ENCODE data around the gene BTBD1.

The BTBD1 gene

DNA sequence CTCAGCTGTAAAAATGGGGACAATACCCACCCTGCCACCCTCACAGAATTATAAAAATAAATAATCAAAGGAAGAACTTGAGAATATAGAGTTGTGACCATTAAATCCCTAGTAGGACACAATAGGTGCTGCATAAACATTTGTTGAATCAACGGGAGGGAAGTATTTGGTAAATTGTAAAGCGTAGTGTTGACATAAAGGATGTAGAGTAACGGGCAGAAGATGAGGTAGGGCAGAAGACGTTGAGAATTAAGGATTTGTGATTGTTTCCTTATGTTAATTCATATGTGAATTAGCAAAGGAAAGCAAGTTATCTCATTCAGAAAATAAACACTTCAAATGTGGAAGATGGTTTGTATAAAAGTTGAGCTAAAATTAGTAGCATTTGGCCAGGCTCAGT lies 73.9 kb downstream of the BTBD1 start:
- no peak for DNase-seq (ENCODE audit: low read depth)

DNA sequence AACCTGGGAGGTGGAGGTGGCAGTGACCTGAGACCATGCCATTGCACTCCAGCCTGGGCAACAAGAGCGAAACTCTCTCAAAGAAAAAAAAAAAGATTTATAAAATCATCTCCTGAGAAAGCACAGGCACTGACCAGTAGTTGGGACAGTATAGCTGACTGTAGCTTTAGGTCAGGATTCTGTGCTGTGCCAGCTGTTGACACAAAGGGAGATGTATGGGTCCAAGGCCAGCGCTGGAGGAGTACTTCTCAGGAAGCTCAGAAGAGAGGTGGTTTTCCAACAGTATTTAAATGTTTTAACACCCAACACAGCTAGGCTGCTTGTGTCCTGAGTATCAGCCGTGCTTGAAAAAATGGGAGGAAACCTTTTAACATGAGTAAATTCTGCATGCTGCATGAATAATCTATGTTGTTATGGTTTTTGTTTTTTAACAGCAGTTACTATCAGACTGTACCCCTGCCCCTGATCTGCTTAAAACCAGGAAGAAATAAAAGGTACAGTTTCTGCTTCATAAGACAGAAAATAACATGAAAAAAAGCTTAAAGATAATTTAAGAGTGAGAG lies 74.5 kb downstream of the BTBD1 start:
- DNase-seq (ENCODE audit: low read depth), result no peak

DNA sequence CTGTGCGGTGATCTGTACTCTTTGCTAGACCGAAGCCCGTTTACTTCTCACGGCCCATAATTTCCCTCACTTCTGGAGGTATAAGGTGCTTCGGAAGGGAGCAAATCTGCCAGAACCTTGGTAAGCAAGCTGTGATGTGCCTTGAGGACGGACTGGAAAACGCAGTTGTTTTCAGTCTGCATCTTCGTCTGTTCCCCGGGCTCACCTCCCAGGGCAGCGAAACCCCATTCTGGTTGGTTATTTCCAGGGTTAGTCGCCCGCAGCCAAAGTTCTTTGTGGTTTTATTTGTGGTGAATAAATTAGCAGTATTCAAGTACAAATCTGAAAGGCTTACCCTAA lies 80.6 kb downstream of the BTBD1 start:
- DNase-seq (ENCODE audit: low read depth), result no peak

DNA sequence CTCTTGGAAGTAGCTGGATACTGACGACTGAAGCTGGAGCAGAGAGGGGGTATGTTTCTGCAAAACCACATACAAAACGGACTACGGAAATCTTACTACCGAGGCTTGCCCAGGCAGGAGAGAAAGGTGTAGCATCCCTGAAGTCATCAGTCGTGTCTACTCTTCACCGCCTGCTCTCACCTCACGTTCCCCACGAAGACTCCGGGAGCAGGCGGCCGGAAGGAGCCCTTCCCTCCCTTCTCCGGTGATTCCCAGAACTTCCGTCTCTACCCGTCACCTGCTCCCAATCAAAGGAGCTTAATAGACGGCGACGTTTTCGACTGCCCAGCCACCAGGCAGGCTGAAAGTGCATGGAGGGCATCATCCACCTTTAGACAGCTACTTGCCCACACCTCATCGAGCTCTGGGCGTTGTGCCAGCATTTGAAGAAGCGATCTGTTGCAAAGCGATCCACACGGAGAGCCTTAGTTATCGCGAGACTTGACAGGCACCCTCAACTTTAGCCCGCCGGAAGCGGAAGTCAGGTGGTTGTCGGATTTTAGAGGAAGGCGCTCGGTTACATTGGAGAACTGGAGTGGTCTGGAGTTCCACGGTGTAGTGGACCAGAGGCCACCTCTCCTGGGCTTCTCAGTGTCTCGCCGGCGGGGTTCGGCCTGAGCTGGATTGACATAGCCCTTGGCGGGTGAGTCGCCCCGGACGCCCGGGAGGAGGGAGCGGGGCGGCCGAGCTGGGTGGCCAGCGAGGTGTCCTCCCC lies 81.2 kb downstream of the BTBD1 start, which contains the start of gene RAMAC:
Gene RAMAC (plus strand): TSS at position 523 of the 754 bp plus-strand sequence. CDS start 2,809 bp downstream, outside the sequence.
- peak; percentile 95 for DNase-seq (ENCODE audit: low read depth)

DNA sequence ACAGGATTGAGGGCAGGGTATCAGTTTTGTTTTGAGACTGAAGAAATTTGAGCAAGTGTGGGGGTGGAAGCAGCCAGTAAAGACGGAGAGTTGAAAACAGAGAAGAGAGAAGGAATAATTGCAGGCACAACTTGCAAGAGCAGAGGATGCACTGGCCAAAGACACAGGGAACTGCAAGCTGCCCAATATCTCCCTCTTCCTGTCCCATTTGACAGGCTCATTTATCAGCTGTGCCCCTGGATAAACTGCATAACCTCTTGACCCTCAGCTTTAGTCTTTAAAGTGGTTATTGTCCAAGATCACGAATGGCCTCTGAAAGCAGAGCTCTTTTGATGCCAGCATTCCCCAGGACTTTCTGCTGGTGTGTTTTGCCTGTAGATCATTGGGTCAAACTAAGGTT lies 86.1 kb downstream of the BTBD1 start:
- no peak for DNase-seq (ENCODE audit: low read depth)

DNA sequence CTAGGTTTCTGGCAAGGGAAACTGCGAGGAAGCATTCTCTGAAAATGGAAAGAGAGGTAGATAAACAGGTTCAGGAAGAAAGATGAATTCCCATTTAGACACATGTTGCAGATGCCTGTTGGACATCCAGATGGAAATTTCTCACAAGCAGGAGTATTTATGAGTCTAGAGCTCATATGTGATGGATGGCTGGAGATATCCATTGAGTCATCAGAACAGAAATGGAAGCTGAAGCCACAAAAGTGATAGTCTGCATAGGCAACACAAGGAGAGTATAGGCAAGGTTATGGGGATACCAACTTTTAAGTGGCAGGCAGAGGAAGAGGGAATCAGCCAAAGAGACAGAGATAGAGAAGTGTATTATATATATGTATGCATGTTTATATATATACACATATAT lies 87.3 kb downstream of the BTBD1 start:
- no peak for DNase-seq (ENCODE audit: low read depth)

DNA sequence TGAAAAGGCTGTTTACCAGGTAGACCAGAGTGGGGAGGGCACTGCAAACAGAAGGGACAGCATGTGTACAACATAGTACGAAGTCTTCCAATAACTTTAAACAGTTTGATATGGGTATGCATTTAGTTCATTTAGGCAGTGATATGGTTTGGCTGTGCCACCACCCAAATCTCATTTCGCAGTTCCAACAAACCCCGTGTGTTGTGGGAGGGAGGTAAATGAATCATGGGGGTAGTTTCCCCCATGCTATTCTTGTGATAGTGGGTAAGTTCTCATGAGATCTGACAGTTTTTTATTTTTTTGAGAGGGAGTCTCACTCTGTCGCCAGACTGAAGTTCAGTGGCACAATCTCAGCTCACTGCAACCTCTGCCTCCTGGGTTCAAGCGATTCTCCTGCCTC lies 88.6 kb downstream of the BTBD1 start:
- no peak for DNase-seq (ENCODE audit: low read depth)

DNA sequence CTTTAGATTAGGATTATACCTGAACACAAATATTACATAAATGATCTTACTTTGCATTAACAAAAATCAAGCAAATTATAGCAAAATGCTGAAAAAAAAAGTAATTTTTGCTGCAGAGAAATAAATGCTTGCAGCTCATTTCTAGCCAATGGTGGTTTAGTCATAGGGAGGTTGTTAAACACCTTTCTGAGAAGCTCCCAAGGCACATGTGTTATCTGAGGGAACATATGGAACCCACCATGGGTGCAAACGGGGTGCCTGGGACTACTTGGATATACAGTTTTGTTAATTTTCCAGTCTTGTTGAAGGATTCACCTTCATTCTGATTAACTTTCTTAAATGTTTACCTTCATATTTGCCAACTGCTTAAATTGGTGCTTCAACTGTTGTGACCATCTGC lies 90.0 kb downstream of the BTBD1 start:
- no peak for DNase-seq (ENCODE audit: low read depth)

DNA sequence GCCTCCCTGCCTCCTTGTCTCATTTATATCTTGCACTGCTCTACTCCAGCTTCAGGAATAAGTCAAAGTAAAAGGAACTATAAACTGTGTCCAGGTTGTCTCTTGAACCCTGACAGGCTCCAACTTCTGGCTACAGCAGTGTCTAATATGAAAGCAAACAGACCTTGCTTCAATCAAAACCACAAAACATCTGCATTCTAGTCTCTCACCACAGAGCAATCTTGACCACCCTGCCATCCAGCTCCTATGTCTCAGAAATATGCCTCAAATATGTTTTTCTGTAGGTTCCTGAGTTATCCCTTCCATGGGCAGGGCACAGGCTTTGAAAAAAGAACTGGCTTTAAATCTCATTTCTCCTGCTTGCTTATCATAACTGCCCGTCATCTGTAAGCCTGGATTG lies 94.1 kb downstream of the BTBD1 start:
- no peak for DNase-seq (ENCODE audit: low read depth)

DNA sequence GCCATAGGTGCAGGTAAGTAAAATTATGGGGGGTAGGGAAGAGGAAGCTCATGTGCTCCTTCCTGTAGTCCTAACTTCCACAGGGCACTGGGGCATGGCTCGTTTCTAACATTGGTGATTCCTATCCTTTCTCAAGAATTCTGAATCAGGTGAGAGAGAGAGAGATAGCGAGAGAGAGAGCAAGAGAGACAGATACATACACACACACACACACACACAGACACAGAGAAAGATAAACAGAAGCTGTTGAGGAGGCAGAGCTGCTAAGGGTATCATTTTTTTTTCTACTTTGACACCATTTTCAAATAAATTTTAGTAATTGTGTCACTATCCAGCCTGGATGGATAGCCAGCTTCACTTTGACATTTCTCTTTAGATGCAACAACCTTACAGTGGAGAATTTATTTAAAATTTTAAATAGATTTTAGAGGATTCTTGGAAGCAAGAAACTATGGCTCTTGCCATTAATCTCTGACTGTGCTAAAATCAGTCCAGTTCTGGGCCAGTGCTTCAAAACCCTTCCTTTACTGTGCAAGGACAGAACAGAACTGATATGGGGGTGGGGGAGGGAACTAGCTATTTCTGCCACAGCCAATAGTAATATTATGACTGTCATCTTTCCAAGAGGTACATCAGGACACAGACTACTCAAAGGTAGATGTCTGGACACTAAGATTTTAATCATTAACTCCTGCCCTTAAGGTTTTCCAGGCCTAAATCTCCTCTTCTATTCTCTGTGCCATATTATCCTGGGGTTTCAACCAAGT lies 95.7 kb downstream of the BTBD1 start:
- no peak for DNase-seq (ENCODE audit: low read depth)

DNA sequence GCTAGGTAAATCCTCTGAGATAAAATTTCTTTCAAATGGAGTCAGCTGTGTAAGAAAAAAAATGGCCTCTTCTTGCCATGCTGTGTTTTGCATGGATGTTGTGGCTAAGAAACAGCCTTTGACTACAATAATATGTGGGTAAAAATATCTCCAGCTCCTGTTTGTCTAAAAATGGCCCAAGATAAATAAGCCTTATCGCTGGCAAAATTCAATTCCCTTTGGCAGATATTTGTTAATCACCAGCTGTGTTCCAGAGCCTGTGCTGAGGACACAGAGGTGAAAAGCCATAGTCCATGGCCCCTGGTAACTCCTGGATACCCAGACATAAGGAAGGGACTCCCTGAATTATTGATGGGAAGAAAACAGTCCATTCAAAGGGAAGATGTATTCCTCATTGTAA lies 96.4 kb downstream of the BTBD1 start:
- no peak for DNase-seq (ENCODE audit: low read depth)

DNA sequence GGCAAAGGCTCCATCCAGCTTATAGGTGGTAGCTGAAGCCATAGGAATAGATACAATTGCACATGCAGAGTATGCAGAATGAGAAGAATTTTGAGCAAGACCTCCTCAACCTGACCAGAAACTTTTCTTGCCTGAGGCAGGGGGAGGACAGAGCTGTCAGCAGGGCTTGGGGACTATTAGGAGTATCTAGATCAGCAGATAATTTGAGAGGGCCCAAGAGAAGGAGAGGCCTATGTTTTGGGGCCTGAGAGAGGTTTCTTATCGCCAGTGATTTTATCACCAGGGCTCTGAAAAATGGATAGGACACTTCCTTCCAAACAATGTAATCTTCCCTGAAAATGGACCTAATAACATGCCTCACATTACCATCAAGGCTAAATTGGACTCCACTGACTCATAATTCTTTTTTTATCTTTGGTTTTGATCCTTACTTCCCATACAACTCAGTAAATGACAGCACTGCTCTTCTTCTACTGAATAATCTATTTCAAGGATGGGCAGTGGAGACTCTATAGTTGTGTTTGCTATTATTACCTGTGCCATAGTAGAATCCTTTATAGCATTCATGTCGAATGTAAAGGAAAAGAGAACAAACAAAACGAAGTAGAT lies 96.9 kb downstream of the BTBD1 start:
- DNase-seq (ENCODE audit: low read depth), result no peak

DNA sequence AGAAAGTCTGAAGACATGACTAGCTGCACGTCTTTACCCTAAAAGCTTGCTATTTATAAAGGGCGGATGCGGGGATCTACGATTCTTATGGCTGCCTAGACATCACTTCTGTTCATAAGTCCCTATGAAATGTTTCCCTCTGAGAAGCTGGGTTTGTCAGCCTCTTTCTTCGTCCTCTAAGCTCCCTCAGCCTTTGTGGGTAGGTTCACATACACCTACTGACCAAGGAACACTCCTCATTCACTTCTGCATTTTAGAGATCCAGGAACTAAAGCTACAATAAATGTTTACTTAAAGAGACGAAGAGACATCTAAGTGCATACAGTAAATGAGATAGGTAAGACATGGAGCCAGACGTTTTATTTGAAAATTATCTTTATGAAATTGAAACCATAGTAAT lies 97.7 kb downstream of the BTBD1 start:
- no peak for DNase-seq (ENCODE audit: low read depth)

DNA sequence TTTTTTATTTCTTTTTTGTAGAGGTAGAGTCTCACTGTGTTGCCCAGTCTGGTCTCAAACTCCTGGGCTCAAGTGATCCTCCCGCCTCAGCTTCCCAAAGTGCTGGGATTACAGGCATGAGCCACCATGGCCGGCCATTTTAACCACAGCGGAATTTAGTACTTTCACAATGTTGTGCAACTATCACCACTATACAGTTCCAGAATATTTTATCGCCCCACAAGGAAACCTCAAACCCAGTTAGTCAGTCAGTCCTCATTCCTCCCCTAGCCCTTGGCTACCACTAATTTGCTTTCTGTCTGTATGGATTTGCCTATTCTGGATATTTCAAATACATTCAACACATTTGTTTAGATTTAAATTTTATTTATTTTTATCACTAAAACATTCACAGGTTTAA lies 99.0 kb downstream of the BTBD1 start:
- peak; percentile 40 for DNase-seq (ENCODE audit: low read depth)

DNA sequence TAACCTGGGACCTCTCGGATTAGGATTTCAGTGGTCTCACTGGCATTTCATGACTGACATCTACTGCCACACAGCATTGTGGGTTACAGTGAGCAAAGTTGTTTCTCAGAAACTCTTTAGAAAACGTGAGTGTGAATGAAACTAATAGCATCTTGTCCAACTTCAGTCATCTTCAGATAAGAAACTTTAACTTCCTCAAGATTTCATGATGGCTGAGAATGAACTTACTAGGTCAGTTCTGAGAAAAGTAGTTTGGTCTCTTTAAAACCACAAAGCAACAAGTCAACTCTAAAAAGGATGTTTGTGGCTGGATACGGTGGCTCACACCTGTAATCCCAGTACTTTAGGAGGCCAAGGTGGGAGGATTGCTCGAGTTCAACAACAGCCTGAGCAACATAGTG lies 100.4 kb downstream of the BTBD1 start:
- DNase-seq (ENCODE audit: low read depth), result no peak
